NB4 (cell line): Measurements from ENCODE around the gene SPEM2.

ENCODE experiments used
- DNase-seq: peaks from one replicate; pipeline ENCODE4 v3.0.0; 2010; ENCODE audit warnings: low read depth
- H3K4me3 ChIP-seq: one replicate; pipeline ENCODE4 v1.5.1; 2011; ENCODE audit warnings: mild to moderate bottlenecking, low read depth, low read length, moderate library complexity
- CTCF ChIP-seq: IDR thresholded peaks from one replicate; pipeline ENCODE4 v1.5.1; 2012; ENCODE audit warnings: low read depth, low read length
- MAX ChIP-seq: IDR thresholded peaks from 2 replicates; pipeline ENCODE4 v1.6.1; 2011; ENCODE audit warnings: low read depth, low read length
- MYC ChIP-seq: IDR thresholded peaks from 2 replicates; pipeline ENCODE4 v1.6.1; 2011; ENCODE audit warnings: low read depth, low read length
- POLR2A ChIP-seq: IDR thresholded peaks from 2 replicates; pipeline ENCODE4 v1.6.1; 2011; ENCODE audit warnings: mild to moderate bottlenecking; ENCODE audit not compliant: insufficient read length; ENCODE audit errors: extremely low read depth

The SPEM2 gene

GRCh38 chr17:7383742-7384488 is 41.5 kb upstream of the SPEM2 start:
- DNase-seq: no peak

GRCh38 chr17:7384489-7385081 is 40.8 kb upstream of the SPEM2 start:
- no peak for DNase-seq
- TF ChIP-seq MYC: no peak
- H3K4me3 ChIP-seq: no peak overlapping the region

More at GRCh38 chr17:7383742-7384488, 41.5 kb upstream of the SPEM2 start:
- no peak for TF ChIP-seq CTCF
- TF ChIP-seq MYC: no peak
- no peak for TF ChIP-seq MAX
- no peak for TF ChIP-seq POLR2A
- H3K4me3 ChIP-seq: no peak overlapping the region

- no peak for DNase-seq
- TF ChIP-seq MYC (no peak), POLR2A (no peak), MAX (no peak), CTCF (no peak)
- H3K4me3 ChIP-seq: no peak overlapping the region
Measured at GRCh38 chr17:7388856-7389255, 36.6 kb upstream of the SPEM2 start.

GRCh38 chr17:7389924-7390910 is 35.2 kb upstream of the SPEM2 start:
- no peak for TF ChIP-seq CTCF
- TF ChIP-seq MYC: no peak
- no peak for TF ChIP-seq POLR2A
- no peak for TF ChIP-seq MAX

GRCh38 chr17:7391307-7391706 is 34.1 kb upstream of the SPEM2 start:
- H3K4me3 ChIP-seq: no peak overlapping the region
- no peak for DNase-seq
- TF ChIP-seq POLR2A (no peak), MYC (no peak), MAX (no peak), CTCF (no peak)

More at GRCh38 chr17:7389924-7390910, 35.2 kb upstream of the SPEM2 start:
- DNase-seq: no peak
- H3K4me3 ChIP-seq: no peak overlapping the region
